Measurements from ENCODE around the gene GMDS. TPM values are rescaled to one million over a fixed set of nuclear protein-coding genes. Genes with fewer than 3 reads are reported as not detected.
A peak's percentile ranks its signal among the peaks of the same experiment; 100 is the strongest.

The GMDS gene
- total RNA-seq, 1 experiment from 2014 or later = 7.9 TPM

DNA sequence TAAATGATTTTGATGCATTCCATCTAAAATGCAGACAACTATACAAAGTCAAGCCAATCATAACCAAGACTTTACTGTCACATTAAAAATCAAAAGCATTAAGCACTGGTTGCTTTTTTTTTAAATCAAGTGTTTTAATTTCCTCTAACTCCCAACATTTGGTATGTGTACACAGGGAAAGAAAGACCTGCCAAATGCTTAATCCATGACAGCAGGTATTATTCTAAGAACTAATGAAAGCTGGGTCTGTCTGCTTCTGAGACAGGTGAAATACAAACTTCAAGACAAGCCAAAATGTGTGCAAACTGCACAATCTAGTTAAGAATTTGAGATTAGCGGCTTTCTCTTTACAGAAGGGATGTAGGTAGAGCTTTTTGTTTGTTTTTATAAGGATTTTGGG is 126.1 kb downstream of the GMDS start:
- H3K27ac ChIP-seq = no peak overlapping the region

DNA sequence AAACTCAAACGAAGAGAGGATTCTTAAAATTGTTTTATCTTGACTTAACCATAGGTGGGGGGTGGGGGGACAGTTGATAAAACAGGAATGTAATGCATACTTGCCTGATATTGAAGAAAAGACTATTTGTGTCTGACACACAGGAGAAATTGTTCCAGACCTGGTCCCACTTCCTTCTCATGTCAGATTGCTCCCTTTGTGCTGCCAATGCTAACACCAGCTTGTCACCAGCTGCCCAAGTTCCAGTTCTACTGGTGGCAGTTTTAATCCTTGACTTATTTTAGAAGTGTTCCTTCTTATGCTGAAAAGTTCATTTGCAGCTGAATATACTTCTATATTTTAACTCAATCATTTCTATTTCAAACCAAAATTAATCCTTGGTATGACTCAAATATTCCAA is 127.3 kb downstream of the GMDS start:
- H3K4me3 ChIP-seq = no peak overlapping the region
- H3K4me1 ChIP-seq (replicated peaks) = no peaks in the 10 kb centered on the region
- no peaks in the 10 kb centered on the region for H3K27me3 ChIP-seq (replicated peaks)
- H3K9me3 ChIP-seq (replicated peaks) = no peaks in the 10 kb centered on the region
- no peak overlapping the region for H3K27ac ChIP-seq
- no peak for DNase-seq (ENCODE audit: low read depth in 1 of 2, low spot score in 2 of 2)
- H3K36me3 ChIP-seq = no peaks in the 10 kb centered on the region

More for the DNA sequence above, 126.1 kb downstream of the GMDS start:
- Histone ChIP-seq H3K9me3 (replicated peaks) (no peaks in the 10 kb centered on the region), H3K4me1 (replicated peaks) (no peaks in the 10 kb centered on the region), H3K4me3 (no peak overlapping the region), H3K36me3 (no peaks in the 10 kb centered on the region), H3K27me3 (replicated peaks) (no peaks in the 10 kb centered on the region)
- no peak for DNase-seq (ENCODE audit: low read depth in 1 of 2, low spot score in 2 of 2)

DNA sequence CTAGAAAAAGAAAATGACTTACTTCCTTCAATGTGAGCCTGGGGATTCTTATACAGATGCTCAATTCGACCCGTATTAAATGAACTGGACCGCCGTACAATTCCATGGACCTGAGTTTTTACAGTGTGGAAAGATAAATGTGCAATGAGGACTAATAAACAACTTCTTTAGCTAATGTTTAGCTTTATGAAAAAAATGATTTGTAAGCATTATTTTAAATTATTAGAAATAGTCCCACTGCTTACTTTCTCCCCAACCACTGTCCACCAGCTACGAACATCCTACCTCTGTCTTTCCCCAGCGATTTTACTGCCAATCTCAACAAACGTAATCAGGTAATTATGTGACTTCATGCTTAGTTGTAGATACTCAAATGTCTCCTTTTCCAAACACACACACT is 128.0 kb downstream of the GMDS start:
- Histone ChIP-seq H3K27me3 (replicated peaks) (no peaks in the 10 kb centered on the region), H3K4me3 (no peak overlapping the region), H3K36me3 (no peaks in the 10 kb centered on the region), H3K4me1 (replicated peaks) (no peaks in the 10 kb centered on the region), H3K27ac (no peak overlapping the region), H3K9me3 (replicated peaks) (no peaks in the 10 kb centered on the region)
- DNase-seq (ENCODE audit: low read depth in 1 of 2, low spot score in 2 of 2) = no peak

DNA sequence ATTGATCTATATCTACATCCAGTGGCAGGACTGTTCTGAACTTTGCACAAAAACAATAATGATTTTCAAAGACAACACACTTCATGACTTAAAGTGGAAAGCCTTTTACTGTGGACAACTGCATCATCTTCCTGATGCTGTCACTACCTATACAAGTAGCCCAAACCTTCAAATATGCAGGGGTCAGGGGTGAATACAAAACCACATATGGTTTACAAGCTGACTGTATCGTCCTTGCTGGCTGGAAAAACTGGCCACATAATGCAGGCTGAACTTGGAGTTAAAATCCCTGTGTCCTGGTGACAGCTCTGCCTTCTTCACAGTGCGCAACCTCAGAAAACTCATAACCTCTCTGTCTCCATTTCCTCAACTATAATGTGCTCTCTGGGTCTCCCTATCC is 128.9 kb downstream of the GMDS start:
- no peaks in the 10 kb centered on the region for H3K9me3 ChIP-seq (replicated peaks)
- no peaks in the 10 kb centered on the region for H3K36me3 ChIP-seq
- H3K27me3 ChIP-seq (replicated peaks) = no peaks in the 10 kb centered on the region
- H3K4me1 ChIP-seq (replicated peaks) = peaks cover under 1% of the 10 kb centered on the region; the same call in 1 of the 2 replicates
- no peak overlapping the region for H3K4me3 ChIP-seq
- DNase-seq (ENCODE audit: low read depth in 1 of 2, low spot score in 2 of 2) = no peak
- no peak overlapping the region for H3K27ac ChIP-seq

DNA sequence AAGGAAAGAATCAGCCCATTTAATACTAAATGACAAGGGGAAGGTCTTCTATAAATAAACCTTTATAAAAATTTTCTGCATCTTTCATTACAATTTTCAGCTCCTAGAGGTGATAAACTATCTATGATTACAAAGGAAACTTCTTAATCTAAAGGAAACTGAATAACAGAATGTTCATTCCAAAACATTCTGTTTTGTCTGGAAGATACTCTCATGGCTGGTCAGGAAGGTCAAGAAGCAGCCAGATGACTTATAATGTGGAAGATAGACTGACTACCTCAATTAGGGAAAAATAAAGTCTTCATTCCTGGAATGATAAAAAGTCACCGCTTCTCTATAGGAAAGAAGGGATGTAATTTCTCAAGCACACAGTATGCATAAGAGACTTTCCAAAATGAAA is 131.3 kb downstream of the GMDS start:
- no peak overlapping the region for H3K4me3 ChIP-seq
- H3K27me3 ChIP-seq (replicated peaks) = no peaks in the 10 kb centered on the region

DNA sequence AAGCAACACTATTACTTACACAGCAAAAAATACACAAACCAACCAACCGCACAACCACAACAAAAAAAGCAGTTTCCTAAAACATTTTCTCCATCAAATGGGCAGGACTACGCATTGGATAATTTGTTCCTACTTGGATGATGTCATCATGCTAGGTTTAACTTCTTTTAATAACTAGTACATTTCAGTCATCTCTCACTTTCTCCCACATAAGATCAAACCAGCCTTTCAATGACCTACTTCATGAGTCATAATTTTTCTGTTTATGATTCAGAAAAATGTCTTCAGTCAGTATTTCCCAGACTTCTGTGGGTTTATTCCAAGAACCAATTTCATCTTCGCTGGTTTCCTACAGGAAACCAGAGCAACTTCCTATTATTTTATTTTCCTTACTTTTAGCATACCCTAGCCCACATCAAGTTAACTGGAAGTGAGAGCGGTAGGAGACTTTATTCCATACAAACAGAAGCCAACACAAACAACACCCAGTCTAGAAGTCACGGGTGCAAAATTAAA is 134.2 kb downstream of the GMDS start:
- DNase-seq (ENCODE audit: low read depth in 1 of 2, low spot score in 2 of 2) = no peak
- H3K9me3 ChIP-seq (replicated peaks) = no peaks in the 10 kb centered on the region
- no peaks in the 10 kb centered on the region for H3K36me3 ChIP-seq
- H3K4me1 ChIP-seq (replicated peaks) = peaks cover 14% of the 10 kb centered on the region
- no peaks in the 10 kb centered on the region for H3K27me3 ChIP-seq (replicated peaks)
- H3K27ac ChIP-seq = peak overlapping the region; percentile 37
- H3K4me3 ChIP-seq = peak overlapping the region; percentile 18; the same call in 1 of the 2 replicates

More for the DNA sequence above, 131.3 kb downstream of the GMDS start:
- Histone ChIP-seq H3K4me1 (replicated peaks) (peaks cover 14% of the 10 kb centered on the region), H3K9me3 (replicated peaks) (no peaks in the 10 kb centered on the region), H3K27ac (no peak overlapping the region), H3K36me3 (no peaks in the 10 kb centered on the region)
- no peak for DNase-seq (ENCODE audit: low read depth in 1 of 2, low spot score in 2 of 2)

DNA sequence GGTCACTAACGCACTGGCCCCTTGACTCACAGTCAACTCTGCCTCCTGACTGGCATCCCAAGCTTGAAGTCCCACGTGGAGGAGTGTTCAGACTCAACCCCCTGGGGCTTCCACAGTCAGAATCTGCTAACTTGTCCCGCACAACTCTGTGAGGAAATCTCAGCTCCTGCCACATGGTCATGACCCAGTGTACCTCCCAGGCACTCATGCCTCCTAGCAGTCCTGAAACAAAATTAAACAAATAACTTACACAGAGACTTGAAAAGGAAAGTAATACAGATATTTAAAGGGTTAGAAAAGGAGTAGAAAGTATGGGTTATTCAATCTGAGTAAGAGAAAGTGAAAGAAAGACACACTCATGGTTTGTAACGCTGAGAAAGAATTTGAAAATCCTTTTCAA is 134.9 kb downstream of the GMDS start:
- Histone ChIP-seq H3K36me3 (no peaks in the 10 kb centered on the region), H3K27me3 (replicated peaks) (no peaks in the 10 kb centered on the region), H3K9me3 (replicated peaks) (no peaks in the 10 kb centered on the region), H3K27ac (peak overlapping the region; percentile 37), H3K4me3 (peak overlapping the region; percentile 18), H3K4me1 (replicated peaks) (peaks cover 14% of the 10 kb centered on the region)
- DNase-seq (ENCODE audit: low read depth in 1 of 2, low spot score in 2 of 2) = no peak

DNA sequence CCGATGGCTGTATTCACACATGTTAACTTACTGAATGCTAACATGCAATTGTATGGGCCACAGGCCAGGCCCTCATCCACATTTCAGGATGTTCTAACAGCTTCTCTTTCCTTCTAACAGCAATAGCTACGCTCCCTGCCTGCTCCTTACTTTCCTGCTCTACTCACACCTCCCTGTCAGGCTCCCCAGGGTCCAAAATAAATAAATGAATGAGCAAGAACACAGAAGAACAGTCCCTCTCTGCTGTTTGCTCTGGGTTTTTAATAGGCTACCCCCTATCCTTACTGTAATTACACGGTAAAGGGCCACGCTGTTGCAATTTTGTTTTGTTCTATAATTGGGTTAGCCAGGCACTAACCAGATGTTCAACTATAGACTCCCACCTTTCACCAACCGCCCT is 135.6 kb downstream of the GMDS start:
- Histone ChIP-seq H3K27me3 (replicated peaks) (no peaks in the 10 kb centered on the region), H3K4me1 (replicated peaks) (peaks cover 14% of the 10 kb centered on the region), H3K27ac (no peak overlapping the region), H3K36me3 (no peaks in the 10 kb centered on the region), H3K4me3 (no peak overlapping the region), H3K9me3 (replicated peaks) (no peaks in the 10 kb centered on the region)
- no peak for DNase-seq (ENCODE audit: low read depth in 1 of 2, low spot score in 2 of 2)

DNA sequence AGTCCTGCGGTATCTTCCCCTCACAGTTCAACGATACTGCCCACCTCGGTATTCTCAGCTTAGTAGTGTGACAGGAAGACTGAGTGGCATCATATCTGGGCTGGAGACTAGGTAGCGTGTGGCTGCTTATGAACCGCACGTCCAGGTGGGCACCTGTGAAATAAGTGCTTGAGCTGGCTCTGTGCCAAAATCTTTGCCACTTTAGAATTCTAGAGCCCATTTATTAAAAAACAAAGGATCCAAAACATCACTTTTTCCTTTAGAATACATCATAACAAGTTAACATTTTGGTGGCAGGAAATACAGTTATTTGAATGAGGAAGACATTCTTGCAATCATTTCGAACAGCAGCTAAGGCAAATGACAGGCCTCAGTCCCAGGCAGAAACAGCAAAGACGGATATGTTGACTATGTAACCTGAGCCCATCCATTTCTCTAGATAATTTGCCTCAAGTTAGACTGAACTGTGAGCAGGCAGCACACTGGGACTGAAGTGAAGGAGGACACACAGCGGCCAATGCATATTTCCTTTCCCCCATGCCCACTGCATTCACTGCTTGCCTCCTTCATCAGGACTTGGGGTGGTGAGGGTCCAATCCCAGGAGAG is 136.6 kb downstream of the GMDS start:
- Histone ChIP-seq H3K27ac (no peak overlapping the region), H3K4me1 (replicated peaks) (peaks cover 18% of the 10 kb centered on the region), H3K9me3 (replicated peaks) (no peaks in the 10 kb centered on the region), H3K27me3 (replicated peaks) (no peaks in the 10 kb centered on the region), H3K4me3 (no peak overlapping the region), H3K36me3 (no peaks in the 10 kb centered on the region)
- no peak for DNase-seq (ENCODE audit: low read depth in 1 of 2, low spot score in 2 of 2)

DNA sequence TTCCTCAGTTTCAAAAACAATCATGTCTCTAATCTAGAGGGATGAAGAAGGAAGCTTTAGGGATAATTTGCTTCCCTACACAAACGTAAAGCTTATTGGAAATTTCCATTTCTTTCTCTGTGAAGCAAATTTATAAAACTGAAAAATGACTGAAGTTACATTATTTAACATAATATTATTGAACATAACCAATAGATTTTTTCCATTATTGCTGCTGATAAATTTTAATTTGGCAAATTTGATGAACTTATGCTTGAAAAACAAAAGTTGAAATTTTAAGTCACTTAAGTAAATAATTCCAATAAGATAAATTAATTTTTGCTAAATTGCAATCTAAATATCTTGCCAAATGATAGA is 140.9 kb downstream of the GMDS start:
- no peaks in the 10 kb centered on the region for H3K27me3 ChIP-seq (replicated peaks)
- H3K27ac ChIP-seq = no peak overlapping the region
- DNase-seq (ENCODE audit: low read depth in 1 of 2, low spot score in 2 of 2) = no peak
- H3K36me3 ChIP-seq = no peaks in the 10 kb centered on the region
- no peaks in the 10 kb centered on the region for H3K9me3 ChIP-seq (replicated peaks)
- H3K4me1 ChIP-seq (replicated peaks) = peaks cover 5% of the 10 kb centered on the region; the same call in 1 of the 2 replicates
- H3K4me3 ChIP-seq = no peak overlapping the region

DNA sequence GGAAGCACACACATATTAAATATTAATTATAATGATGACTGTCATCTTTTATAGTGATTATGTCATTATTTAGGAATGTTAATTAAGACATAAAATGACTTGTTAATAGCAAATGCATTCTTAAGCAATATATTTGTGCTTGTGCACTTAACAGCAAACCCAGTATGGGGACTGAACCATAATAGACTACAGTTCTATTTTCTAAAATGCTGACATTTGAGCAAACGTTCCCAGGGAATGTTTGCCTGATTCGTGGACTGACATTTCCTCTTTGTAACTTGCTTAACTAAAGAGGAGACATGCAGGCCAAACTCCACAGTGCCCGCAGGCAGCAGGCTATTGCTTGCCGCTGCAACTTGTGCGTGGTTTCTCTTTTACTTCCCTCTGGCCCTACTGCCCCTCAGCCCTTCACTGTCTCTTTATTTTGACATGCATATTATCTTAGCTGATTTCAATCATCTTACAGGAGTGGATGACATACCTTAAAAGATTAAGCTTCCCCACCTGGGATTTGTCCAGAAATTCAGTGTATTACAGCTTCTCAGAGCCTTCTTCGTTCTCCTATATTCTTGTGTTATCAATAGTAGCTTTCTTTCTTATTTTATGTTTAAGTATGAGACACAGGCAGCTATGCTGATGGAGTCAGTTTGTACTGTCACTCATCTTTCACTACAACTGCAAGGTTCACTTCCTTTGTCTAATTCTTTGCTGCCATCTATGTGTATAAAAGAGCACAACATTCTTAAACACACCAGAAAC is 141.5 kb downstream of the GMDS start:
- Histone ChIP-seq H3K27ac (no peak overlapping the region), H3K4me3 (peak overlapping the region; percentile 6; the same call in 1 of the 2 replicates), H3K27me3 (replicated peaks) (no peaks in the 10 kb centered on the region), H3K9me3 (replicated peaks) (no peaks in the 10 kb centered on the region), H3K4me1 (replicated peaks) (peaks cover 5% of the 10 kb centered on the region; the same call in 1 of the 2 replicates), H3K36me3 (no peaks in the 10 kb centered on the region)
- peak in 1 of 2 experiments; percentile 54 for DNase-seq (ENCODE audit: low read depth in 1 of 2, low spot score in 2 of 2)

DNA sequence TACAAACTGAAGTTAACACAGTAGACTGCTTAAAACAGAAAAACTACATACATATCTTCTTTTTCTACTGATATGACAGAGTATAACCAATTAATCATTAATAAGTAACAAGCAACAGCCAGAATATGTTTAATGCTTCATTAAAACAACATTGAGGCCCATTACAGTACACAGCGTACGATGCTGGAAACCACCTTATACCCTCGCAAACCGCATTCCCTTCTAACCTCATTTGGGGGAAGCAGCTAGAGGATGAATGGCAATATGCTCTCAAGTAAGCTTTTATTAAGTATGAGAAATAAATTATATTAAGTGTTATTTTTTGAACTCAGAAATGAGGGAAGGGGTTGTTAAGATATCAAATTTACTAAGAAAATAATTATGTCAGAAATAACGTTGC is 142.4 kb downstream of the GMDS start:
- Histone ChIP-seq H3K4me3 (no peak overlapping the region), H3K4me1 (replicated peaks) (peaks cover 5% of the 10 kb centered on the region; the same call in 1 of the 2 replicates), H3K36me3 (no peaks in the 10 kb centered on the region), H3K27me3 (replicated peaks) (no peaks in the 10 kb centered on the region), H3K27ac (no peak overlapping the region), H3K9me3 (replicated peaks) (no peaks in the 10 kb centered on the region)
- no peak for DNase-seq (ENCODE audit: low read depth in 1 of 2, low spot score in 2 of 2)

DNA sequence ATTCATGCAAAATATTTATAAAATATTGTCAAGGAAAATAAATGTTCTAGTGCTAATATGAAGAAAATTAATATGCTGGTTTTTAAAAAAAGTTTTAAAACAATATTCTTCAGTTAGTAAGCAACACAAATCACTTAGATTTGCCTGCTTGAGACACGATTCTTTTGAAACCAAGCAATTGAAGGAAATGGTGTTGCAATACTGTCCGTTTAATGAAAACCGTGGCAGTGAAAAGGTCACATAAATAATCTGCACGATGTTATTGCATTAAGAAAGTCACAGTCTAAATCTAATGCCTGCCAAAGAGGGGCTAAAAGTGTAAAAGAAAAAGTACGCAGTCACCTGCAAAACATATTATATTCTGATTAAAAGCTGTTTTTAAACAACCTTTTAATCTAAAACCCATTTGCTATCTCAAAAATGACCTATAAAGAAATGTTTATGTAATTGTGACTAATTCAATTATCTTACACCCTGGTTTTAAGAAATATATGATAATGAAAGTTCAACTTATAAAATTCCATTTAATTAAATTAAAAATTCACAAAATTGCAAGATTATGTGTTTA is 143.0 kb downstream of the GMDS start:
- Histone ChIP-seq H3K27me3 (replicated peaks) (no peaks in the 10 kb centered on the region), H3K4me3 (no peak overlapping the region), H3K9me3 (replicated peaks) (no peaks in the 10 kb centered on the region), H3K4me1 (replicated peaks) (peaks cover 5% of the 10 kb centered on the region; the same call in 1 of the 2 replicates), H3K36me3 (no peaks in the 10 kb centered on the region), H3K27ac (no peak overlapping the region)
- DNase-seq (ENCODE audit: low read depth in 1 of 2, low spot score in 2 of 2) = no peak

DNA sequence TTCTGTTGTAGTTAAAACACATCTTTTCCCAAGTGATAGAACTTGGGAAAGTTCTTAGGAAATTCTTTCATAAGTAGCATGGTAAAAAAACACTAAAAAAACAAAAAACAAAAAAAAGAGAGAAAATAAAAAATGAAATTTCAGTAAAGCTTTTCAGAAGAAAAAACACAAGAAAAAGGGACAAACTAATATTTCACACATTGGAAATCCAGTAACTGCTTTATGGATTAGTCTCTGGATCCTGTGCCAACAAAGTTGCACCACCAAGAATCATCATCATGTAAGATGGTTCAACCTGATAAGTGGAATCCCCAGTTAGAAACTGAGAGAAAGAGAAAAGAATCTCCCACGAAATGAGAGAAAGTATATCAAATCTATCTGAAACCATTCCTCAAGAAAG is 144.2 kb downstream of the GMDS start:
- Histone ChIP-seq H3K27me3 (replicated peaks) (no peaks in the 10 kb centered on the region), H3K4me1 (replicated peaks) (peaks cover 5% of the 10 kb centered on the region; the same call in 1 of the 2 replicates), H3K36me3 (no peaks in the 10 kb centered on the region), H3K27ac (no peak overlapping the region), H3K9me3 (replicated peaks) (no peaks in the 10 kb centered on the region), H3K4me3 (no peak overlapping the region)
- no peak for DNase-seq (ENCODE audit: low read depth in 1 of 2, low spot score in 2 of 2)
